K562 (cell line): Measurements from ENCODE around the gene PHF20. TPM values are rescaled to one million over a fixed set of nuclear protein-coding genes. Genes with fewer than 3 reads are reported as not detected.

Experiments
- CBX3 ChIP-seq, 2 experiments: IDR thresholded peaks; 1 replicate in 1 of 2; 2 replicates in 1 of 2; pipeline ENCODE4 v1.6.1; 2012; ENCODE audit warnings: inconsistent platforms in 2 of 2, low read length in 2 of 2, borderline replicate concordance in 1 of 2, control low read depth in 1 of 2
- E2F4 ChIP-seq: sonication (generic); formaldehyde crosslinking; IDR thresholded peaks from 2 replicates; pipeline ENCODE4 v1.8.0; 2022; ENCODE audit warnings: mild to moderate bottlenecking, low read depth, missing genetic modification reagents
- GTF2F1 ChIP-seq: IDR thresholded peaks from 2 replicates; pipeline ENCODE4 v1.6.1; 2011; ENCODE audit warnings: low read depth, low read length, improper control_type of control experiment
- HDAC1 ChIP-seq, 2 experiments: fragments of 450-650 bp; IDR thresholded peaks; 2 replicates each; pipeline ENCODE4 v1.6.1; 2016 to 2017; ENCODE audit warnings: inconsistent platforms in 1 of 2, mild to moderate bottlenecking in 1 of 2, moderate library complexity in 1 of 2
- HDAC8 ChIP-seq: fragments of 450-650 bp; IDR thresholded peaks from 2 replicates; pipeline ENCODE4 v1.6.1; 2016; ENCODE audit warnings: mild to moderate bottlenecking, missing genetic modification characterization, moderate library complexity, missing compliant biosample characterization
- KDM5B ChIP-seq: fragments of 200-600 bp; sonication (generic); IDR thresholded peaks from 2 replicates; pipeline ENCODE4 v1.6.1; 2012; ENCODE audit warnings: low read depth, mild to moderate bottlenecking, moderate library complexity, low read length, control low read depth, inconsistent platforms; ENCODE audit not compliant: insufficient replicate concordance
- NEUROD1 ChIP-seq: fragments of 150-350 bp; IDR thresholded peaks from 2 replicates; pipeline ENCODE4 v1.6.1; 2014; ENCODE audit warnings: borderline replicate concordance, low read length, low read depth; ENCODE audit not compliant: partially characterized antibody
- RFX5 ChIP-seq: IDR thresholded peaks from 2 replicates; pipeline ENCODE4 v1.6.1; 2011; ENCODE audit warnings: low read depth, mild to moderate bottlenecking, improper control_type of control experiment, low read length
- RREB1 ChIP-seq: fragments of 250-450 bp; sonication (Bioruptor Pico); IDR thresholded peaks from 2 replicates; pipeline ENCODE4 v1.4.0; 2020
- SREBF2 ChIP-seq: sonication (generic); formaldehyde crosslinking; IDR thresholded peaks from 2 replicates; pipeline ENCODE4 v1.4.0; 2020; ENCODE audit warnings: mild to moderate bottlenecking, missing genetic modification reagents
- ZBTB33 ChIP-seq: sonication (generic); formaldehyde crosslinking; IDR thresholded peaks from 2 replicates; pipeline ENCODE4 v1.8.1; 2023; ENCODE audit warnings: mild to moderate bottlenecking, missing genetic modification reagents
- polyA plus RNA-seq, 8 experiments: library from polyadenylated mRNA; depleted of rRNA in 4 of 8; stranded (reverse) in 5 of 8; unstranded in 3 of 8; fragments of >200 nt; fragmentation: Nextera tagmentation in 2 of 8; fragmentation: Illumina TruSeq in 1 of 8; extraction: Ambion mirVana in 2 of 8; extraction: Trizol in 1 of 8; gene quantifications; 2 replicates each; pipeline versions ENCODE4 v1.2.1 to v1.2.3, GENCODE V29; 2011 to 2014; ENCODE audit warnings: inconsistent platforms in 1 of 8, missing spikeins in 1 of 8
- total RNA-seq, 7 experiments: library from RNA; depleted of rRNA in 6 of 7; stranded (reverse); fragments of >200 nt in 6 of 7; fragmentation: Illumina TruSeq in 2 of 7; extraction: Trizol in 2 of 7; gene quantifications; 2 replicates each; pipeline versions ENCODE4 v1.2.1 to v1.2.3, GENCODE V29; 2011 to 2021; ENCODE audit warnings: low replicate concordance in 1 of 7

PHF20 gene
- total and polyA plus RNA-seq, 9 of the 15 experiments (the other 6 are each of a cell fraction or from before 2014, with no cell fraction given) = 49.9 to 196 (median 70.7) TPM

- TF ChIP-seq RREB1 (CRISPR knock-in tag) = no peak
- no peak for TF ChIP-seq KDM5B
- peak in 1 of 2 experiments; percentile 98; a peak in 2 of 3 replicates for TF ChIP-seq CBX3 (IDR thresholded peaks at IDR 0.05; ENCODE audit: borderline replicate concordance in 1 of 2, low read length in 2 of 2)
- peak; percentile 25; the same call in 1 of the 2 replicates for TF ChIP-seq ZBTB33 (CRISPR knock-in tag)
- 0 out of 2 replicates have a peak, but pooled peaks have one; percentile 68 for TF ChIP-seq GTF2F1
- peak; percentile 81; the same call in 1 of the 2 replicates for TF ChIP-seq E2F4
- TF ChIP-seq NEUROD1 = peak; percentile 58
- TF ChIP-seq HDAC1 (IDR thresholded peaks at IDR 0.05) = 0 out of 4 replicates have a peak, but pooled peaks of 1 of the 2 experiments have one; percentile 12
- no peak for TF ChIP-seq RFX5
- TF ChIP-seq SREBF2 (CRISPR knock-in tag) = 0 out of 2 replicates have a peak, but pooled peaks have one; percentile 74
- no peak for TF ChIP-seq HDAC8 (tag)
Observed at GRCh38 chr20:35771689-35772562, at the start of gene PHF20 (continued).
